Neural cell (in vitro differentiated cells): ENCODE measurements around the gene ACOXL. TPM values are rescaled to one million over a fixed set of nuclear protein-coding genes. Genes with fewer than 3 reads are reported as not detected.

ENCODE experiments used
- H2AFZ ChIP-seq: fragments of 200-600, 300-800 bp; sonication (generic), shearing (Covaris generic); 2 replicates; pipeline ENCODE4 v1.6.0; 2014; ENCODE audit warnings: low read depth, mild to moderate bottlenecking, antibody characterized with exemption, low read length, moderate library complexity
- H3F3A ChIP-seq: fragments of 200-600 bp; shearing (Covaris generic); 2 replicates; pipeline ENCODE4 v1.6.1; 2016; ENCODE audit warnings: mild to moderate bottlenecking, moderate library complexity, mixed read lengths, antibody characterized with exemption, low read length; ENCODE audit not compliant: insufficient read depth, poor library complexity, severe bottlenecking
- H3K27ac ChIP-seq: fragments of 200-600, 300-800 bp; sonication (generic), shearing (Covaris generic); 2 replicates; pipeline ENCODE4 v1.5.1; 2014; ENCODE audit warnings: mild to moderate bottlenecking, low read length, moderate library complexity
- H3K27me3 ChIP-seq: fragments of 300-800, 200-600 bp; sonication (generic), shearing (Covaris generic); 2 replicates; pipeline ENCODE4 v1.6.0; 2014; ENCODE audit warnings: mild to moderate bottlenecking, low read depth, low read length, moderate library complexity; ENCODE audit not compliant: insufficient read depth
- H3K36me3 ChIP-seq: fragments of 300-800, 200-600 bp; sonication (generic), shearing (Covaris generic); 2 replicates; pipeline ENCODE4 v1.5.1; 2014; ENCODE audit warnings: mild to moderate bottlenecking, antibody characterized with exemption, low read length, moderate library complexity; ENCODE audit not compliant: insufficient read depth
- H3K4me2 ChIP-seq: fragments of 300-800, 200-600 bp; sonication (generic), shearing (Covaris generic); 2 replicates; pipeline ENCODE4 v1.6.0; 2014; ENCODE audit warnings: mild to moderate bottlenecking, low read length
- H3K4me3 ChIP-seq: fragments of 300-800, 200-600 bp; sonication (generic), shearing (Covaris generic); 2 replicates; pipeline ENCODE4 v1.5.1; 2014; ENCODE audit warnings: mild to moderate bottlenecking, low read length, moderate library complexity
- H3K79me2 ChIP-seq: fragments of 200-600 bp; shearing (Covaris generic); replicated peaks from 2 replicates; pipeline ENCODE4 v1.6.0; 2014; ENCODE audit warnings: mild to moderate bottlenecking, low read length, moderate library complexity; ENCODE audit not compliant: insufficient read depth
- H3K9ac ChIP-seq: fragments of 300-800, 200-600 bp; sonication (generic), shearing (Covaris generic); 2 replicates; pipeline ENCODE4 v1.6.1; 2016; ENCODE audit warnings: mild to moderate bottlenecking, low read length, mixed read lengths
- H3K9me2 ChIP-seq: fragments of 200-600 bp; shearing (Covaris generic); 2 replicates; pipeline ENCODE4 v1.6.1; 2016; ENCODE audit warnings: mild to moderate bottlenecking, low read length, mixed read lengths; ENCODE audit not compliant: insufficient read depth
- H3K9me3 ChIP-seq: fragments of 200-600, 300-800 bp; sonication (generic), shearing (Covaris generic); 2 replicates; pipeline ENCODE4 v1.6.1; 2016; ENCODE audit warnings: mild to moderate bottlenecking, mixed run types, low read length, moderate library complexity, mixed read lengths
- H4K20me1 ChIP-seq: fragments of 200-600 bp; shearing (Covaris generic); 2 replicates; pipeline ENCODE4 v1.6.1; 2016; ENCODE audit warnings: mild to moderate bottlenecking, mixed run types; ENCODE audit not compliant: insufficient read depth
- CTCF ChIP-seq: fragments of 450-650 bp; IDR thresholded peaks from 2 replicates; pipeline ENCODE4 v1.5.1; 2014; ENCODE audit warnings: antibody characterized with exemption, mild to moderate bottlenecking, moderate library complexity; ENCODE audit not compliant: poor library complexity, severe bottlenecking
- EP300 ChIP-seq: fragments of 450-650 bp; conservative IDR thresholded peaks from 2 replicates; pipeline ENCODE4 v1.6.1; 2014; ENCODE audit warnings: antibody characterized with exemption, mild to moderate bottlenecking, moderate library complexity; ENCODE audit not compliant: poor library complexity, severe bottlenecking
- EZH2 ChIP-seq: fragments of 200-600, 300-800 bp; shearing (Covaris generic), sonication (generic); IDR thresholded peaks from 2 replicates; pipeline ENCODE4 v1.6.1; 2014; ENCODE audit warnings: antibody characterized with exemption, low read length, borderline replicate concordance, mild to moderate bottlenecking; ENCODE audit not compliant: insufficient read depth, poor library complexity, severe bottlenecking
- MXI1 ChIP-seq: fragments of 450-650 bp; conservative IDR thresholded peaks from 2 replicates; pipeline ENCODE4 v1.6.1; 2014; ENCODE audit warnings: antibody characterized with exemption, mild to moderate bottlenecking; ENCODE audit not compliant: poor library complexity, severe bottlenecking
- POLR2AphosphoS5 ChIP-seq: IDR thresholded peaks from 2 replicates; pipeline ENCODE4 v1.6.1; 2012
- RAD21 ChIP-seq: fragments of 450-650 bp; conservative IDR thresholded peaks from 2 replicates; pipeline ENCODE4 v1.6.1; 2014; ENCODE audit warnings: antibody characterized with exemption, mild to moderate bottlenecking, moderate library complexity
- SMC3 ChIP-seq: fragments of 450-650 bp; conservative IDR thresholded peaks from 2 replicates; pipeline ENCODE4 v1.6.1; 2014; ENCODE audit warnings: antibody characterized with exemption, mild to moderate bottlenecking, moderate library complexity; ENCODE audit not compliant: poor library complexity
- TAF1 ChIP-seq: IDR thresholded peaks from 2 replicates; pipeline ENCODE4 v1.6.1; 2012; ENCODE audit warnings: low read depth
- polyA plus RNA-seq: library from polyadenylated mRNA; depleted of rRNA; stranded (reverse); fragments of >200 nt; gene quantifications from 2 replicates; pipeline ENCODE4 v1.2.3, GENCODE V29; 2014
- TF ChIP-seq, protein P1 (sequence below): IDR thresholded peaks from 2 replicates; pipeline ENCODE4 v1.6.1; 2012; ENCODE audit warnings: borderline replicate concordance

Gene ACOXL
- polyA plus RNA-seq, 1 donor from 2014 or later = not detected

DNA sequence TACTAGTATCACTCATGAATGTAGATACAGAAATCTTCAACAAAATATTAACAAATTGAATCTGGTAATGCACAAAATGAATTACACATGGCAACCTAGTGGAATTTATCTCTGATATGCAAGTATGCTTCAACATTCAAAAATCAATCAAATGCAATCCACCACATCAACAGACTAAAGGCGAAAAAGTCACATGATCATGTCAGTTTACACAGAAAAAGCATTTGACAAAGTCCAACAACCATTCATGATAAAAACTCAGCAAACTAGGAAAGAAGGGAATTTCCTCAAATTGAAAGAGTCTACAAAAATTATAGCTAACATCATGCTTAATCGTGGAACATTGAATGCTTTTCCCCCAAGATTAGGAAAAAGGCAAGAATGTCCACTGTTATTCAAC is 237.8 kb downstream of the ACOXL start:
- no peaks in the 10 kb centered on the region for H3K9me3 ChIP-seq
- no peak overlapping the region for H3K27ac ChIP-seq
- H4K20me1 ChIP-seq = no peaks in the 10 kb centered on the region
- H3K79me2 ChIP-seq = no peaks in the 10 kb centered on the region
- no peak overlapping the region for H3K4me2 ChIP-seq
- no peaks in the 10 kb centered on the region for H3F3A ChIP-seq
- no peak for TF ChIP-seq SMC3
- TF ChIP-seq TAF1 = no peak
- TF ChIP-seq POLR2AphosphoS5 = no peak
- no peak for TF ChIP-seq EZH2
- H3K4me3 ChIP-seq = no peak overlapping the region
- no peaks in the 10 kb centered on the region for H3K36me3 ChIP-seq
- no peaks in the 10 kb centered on the region for H3K27me3 ChIP-seq
- H2AFZ ChIP-seq = no peak overlapping the region
- no peaks in the 10 kb centered on the region for H3K9me2 ChIP-seq
- no peak overlapping the region for H3K9ac ChIP-seq

DNA sequence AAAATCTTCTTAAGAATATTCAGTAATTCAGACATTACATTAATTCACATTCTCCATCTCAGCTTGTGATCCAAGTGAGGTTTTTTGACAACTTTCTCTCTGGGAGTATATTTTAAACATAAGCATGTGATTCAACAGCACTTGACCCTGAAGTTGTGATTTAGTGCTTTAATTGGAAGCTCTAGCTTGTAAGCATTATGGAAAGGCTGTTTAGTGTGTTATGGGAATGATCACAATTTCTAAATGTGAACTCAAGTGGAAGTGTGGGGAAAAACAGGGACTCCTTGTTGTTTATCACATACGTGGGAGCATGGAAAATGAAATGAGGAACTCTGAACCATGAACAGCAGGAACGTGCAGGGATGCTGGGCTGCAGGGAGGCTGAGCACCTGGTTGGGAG is 239.4 kb downstream of the ACOXL start:
- no peaks in the 10 kb centered on the region for H4K20me1 ChIP-seq
- H3K27ac ChIP-seq = no peak overlapping the region
- H2AFZ ChIP-seq = no peak overlapping the region
- no peak overlapping the region for H3K4me3 ChIP-seq
- H3K9ac ChIP-seq = no peak overlapping the region
- H3K27me3 ChIP-seq = no peaks in the 10 kb centered on the region
- H3K9me2 ChIP-seq = no peaks in the 10 kb centered on the region
- H3K36me3 ChIP-seq = no peaks in the 10 kb centered on the region
- H3K4me2 ChIP-seq = no peak overlapping the region
- TF ChIP-seq EZH2 = no peak
- no peak for TF ChIP-seq TAF1
- no peaks in the 10 kb centered on the region for H3K9me3 ChIP-seq
- no peaks in the 10 kb centered on the region for H3F3A ChIP-seq
- H3K79me2 ChIP-seq = no peaks in the 10 kb centered on the region

GRCh38 chr2:110973262-110973661 is 240.9 kb downstream of the ACOXL start:
- Histone ChIP-seq H3K4me3 (no peak overlapping the region), H3K79me2 (no peaks in the 10 kb centered on the region)

More at GRCh38 chr2:110973262-110973661, 240.9 kb downstream of the ACOXL start:
- Histone ChIP-seq H3K36me3 (no peaks in the 10 kb centered on the region), H3K27ac (no peak overlapping the region), H4K20me1 (no peaks in the 10 kb centered on the region), H3K9me2 (no peaks in the 10 kb centered on the region), H2AFZ (no peak overlapping the region), H3K9me3 (no peaks in the 10 kb centered on the region), H3K4me2 (no peak overlapping the region), H3K9ac (no peak overlapping the region), H3K27me3 (no peaks in the 10 kb centered on the region), H3F3A (no peaks in the 10 kb centered on the region)
- TF ChIP-seq RAD21 (no peak), TAF1 (no peak), CTCF (no peak), SMC3 (no peak), POLR2AphosphoS5 (no peak), EZH2 (no peak), MXI1 (no peak), EP300 (no peak)
- TF ChIP-seq, protein P1, sequence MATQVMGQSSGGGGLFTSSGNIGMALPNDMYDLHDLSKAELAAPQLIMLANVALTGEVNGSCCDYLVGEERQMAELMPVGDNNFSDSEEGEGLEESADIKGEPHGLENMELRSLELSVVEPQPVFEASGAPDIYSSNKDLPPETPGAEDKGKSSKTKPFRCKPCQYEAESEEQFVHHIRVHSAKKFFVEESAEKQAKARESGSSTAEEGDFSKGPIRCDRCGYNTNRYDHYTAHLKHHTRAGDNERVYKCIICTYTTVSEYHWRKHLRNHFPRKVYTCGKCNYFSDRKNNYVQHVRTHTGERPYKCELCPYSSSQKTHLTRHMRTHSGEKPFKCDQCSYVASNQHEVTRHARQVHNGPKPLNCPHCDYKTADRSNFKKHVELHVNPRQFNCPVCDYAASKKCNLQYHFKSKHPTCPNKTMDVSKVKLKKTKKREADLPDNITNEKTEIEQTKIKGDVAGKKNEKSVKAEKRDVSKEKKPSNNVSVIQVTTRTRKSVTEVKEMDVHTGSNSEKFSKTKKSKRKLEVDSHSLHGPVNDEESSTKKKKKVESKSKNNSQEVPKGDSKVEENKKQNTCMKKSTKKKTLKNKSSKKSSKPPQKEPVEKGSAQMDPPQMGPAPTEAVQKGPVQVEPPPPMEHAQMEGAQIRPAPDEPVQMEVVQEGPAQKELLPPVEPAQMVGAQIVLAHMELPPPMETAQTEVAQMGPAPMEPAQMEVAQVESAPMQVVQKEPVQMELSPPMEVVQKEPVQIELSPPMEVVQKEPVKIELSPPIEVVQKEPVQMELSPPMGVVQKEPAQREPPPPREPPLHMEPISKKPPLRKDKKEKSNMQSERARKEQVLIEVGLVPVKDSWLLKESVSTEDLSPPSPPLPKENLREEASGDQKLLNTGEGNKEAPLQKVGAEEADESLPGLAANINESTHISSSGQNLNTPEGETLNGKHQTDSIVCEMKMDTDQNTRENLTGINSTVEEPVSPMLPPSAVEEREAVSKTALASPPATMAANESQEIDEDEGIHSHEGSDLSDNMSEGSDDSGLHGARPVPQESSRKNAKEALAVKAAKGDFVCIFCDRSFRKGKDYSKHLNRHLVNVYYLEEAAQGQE = no peak
